Astrocyte (in vitro differentiated cells and primary cell): ENCODE measurements around the gene PTPRN2.

ENCODE experiments used
- CTCF ChIP-seq: IDR thresholded peaks from 2 replicates; pipeline ENCODE4 v1.5.1; 2011; ENCODE audit warnings: low read depth, mild to moderate bottlenecking, inconsistent platforms, low read length, moderate library complexity; ENCODE audit not compliant: insufficient read depth
- EZH2 ChIP-seq: IDR thresholded peaks from 2 replicates; pipeline ENCODE4 v1.6.1; 2012; ENCODE audit warnings: mild to moderate bottlenecking, low read length, inconsistent platforms; ENCODE audit not compliant: insufficient read depth

GRCh38 chr7:157840914-157841772, 746.5 kb downstream of the PTPRN2 start:
- TF ChIP-seq CTCF (no peak), EZH2 (no peak)
